Right kidney (tissue), 1 donor: ENCODE results near the gene AUNIP.

Experiments
- DNase-seq: peaks from one replicate; pipeline ENCODE4 v3.0.0-alpha.2; 2016

Gene AUNIP

DNA sequence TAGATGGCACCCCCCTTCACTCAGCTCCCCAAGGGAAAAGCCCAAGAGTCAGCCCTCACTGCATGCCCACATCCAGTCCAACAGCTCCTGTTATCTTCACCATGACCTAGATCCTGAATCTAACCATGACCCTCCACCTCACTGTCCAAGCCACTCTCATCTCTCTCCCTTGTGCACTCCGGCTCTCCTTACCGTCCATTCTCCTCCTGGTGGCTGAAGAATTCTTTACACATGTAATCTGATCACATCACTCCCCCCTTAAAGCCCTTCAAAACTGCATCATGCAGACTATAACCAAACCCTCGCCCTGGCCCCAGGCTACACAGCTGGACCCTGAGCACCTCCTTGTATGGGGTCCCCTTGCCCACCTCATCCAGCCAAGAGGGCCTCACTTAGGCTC is 30.2 kb upstream of the AUNIP start:
- no peak for DNase-seq

DNA sequence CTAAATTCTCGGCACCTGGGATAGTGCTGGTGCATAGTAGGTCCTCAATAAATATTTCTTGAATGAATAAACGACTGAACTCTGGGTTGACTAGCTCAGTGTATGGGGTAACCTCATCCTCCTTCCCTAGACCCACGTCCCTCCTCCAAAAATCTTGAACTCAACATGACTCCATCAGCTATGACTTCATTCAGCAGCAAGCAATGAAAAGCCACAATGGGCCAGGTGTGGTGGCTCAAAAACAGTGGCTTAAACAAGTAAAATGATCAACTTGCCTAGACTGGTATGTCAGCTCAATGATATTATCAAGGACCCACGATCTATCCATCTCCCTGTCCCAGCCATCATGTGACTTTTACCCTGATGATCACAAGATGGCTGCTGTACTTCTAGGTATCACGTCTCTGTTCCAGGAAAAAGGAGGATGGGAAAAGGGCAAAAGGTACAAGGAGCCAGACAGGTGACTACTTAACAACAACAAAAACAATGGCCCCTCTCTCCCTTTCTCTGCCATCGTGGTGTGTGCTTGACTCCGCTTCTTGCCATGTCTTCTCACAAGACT is 29.2 kb upstream of the AUNIP start:
- no peak for DNase-seq

DNA sequence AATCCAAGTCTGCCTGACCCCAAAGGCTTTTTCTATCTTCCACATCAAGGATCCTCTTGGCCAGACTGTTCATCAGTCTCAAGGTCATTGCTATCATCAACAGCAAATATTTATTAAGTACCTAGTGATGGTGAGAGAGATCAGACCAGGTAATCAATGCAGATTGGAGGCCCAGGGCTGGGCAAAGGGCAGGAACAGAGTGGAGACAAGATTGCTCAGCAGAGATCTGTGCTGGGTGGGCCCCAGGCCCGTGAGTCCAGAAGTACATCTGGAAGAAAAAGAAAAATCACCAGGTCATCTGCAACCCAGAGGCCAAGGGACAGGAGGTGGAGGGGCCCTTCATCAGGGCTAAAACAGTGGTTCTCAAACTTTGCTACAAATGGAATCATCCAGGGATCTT is 26.3 kb upstream of the AUNIP start:
- no peak for DNase-seq

DNA sequence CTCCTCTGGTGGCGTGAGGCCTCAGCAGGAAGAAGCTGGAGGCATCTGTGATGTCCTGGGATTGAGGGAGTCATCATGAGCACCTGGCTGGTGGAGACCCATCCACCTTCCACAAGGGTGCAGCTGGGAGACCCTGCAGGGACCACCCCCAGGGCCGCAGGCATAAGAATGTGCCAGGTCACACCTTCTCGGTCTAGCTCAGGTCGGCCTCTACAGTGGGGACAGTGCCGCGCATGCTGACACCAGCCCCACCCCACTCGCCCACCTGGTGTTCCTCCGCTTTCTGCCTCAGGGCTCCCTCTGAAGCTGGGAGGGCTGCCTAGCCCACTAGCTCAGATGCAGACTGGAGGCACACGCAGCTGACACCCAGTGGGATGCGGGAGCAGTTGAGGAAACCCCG is 22.0 kb upstream of the AUNIP start:
- no peak for DNase-seq

DNA sequence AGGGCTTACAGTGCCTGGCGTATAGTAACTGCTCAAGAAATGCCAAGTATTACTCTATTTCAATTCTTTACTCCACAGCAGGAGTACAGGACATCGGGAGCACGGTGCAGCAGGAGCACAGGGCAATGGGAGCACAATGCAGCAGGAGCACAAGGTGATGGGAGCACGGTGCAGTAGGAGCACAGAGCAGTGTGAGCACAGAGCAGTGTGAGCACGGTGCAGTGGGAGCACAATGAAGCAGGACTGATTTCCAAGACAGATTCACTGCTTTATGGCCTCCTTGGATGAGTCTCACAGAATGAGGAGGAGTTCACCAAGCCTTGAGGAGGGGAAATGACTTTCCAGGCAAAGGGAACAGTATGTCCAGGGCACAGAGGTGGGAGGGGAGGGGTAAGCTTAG is 21.3 kb upstream of the AUNIP start:
- no peak for DNase-seq

DNA sequence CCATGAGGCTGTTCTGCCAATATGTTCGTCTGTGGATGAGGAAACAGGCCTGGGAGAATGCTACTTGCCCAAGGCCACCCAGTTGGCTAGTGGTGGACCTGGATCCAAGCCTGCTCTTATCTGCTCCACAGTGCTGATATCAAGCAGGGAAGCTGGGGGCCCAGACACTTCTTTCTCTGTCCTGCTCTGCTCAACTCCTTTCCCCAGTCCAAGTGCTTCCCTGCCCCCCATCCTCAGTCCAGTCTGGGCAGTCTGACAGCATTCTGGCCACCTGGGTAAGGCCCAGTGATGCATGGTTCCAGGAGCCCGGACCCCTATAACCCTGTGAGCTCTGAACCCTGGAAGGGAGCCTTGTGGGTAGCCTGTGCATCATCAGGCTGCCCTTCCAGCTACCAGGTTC is 20.4 kb upstream of the AUNIP start:
- no peak for DNase-seq

DNA sequence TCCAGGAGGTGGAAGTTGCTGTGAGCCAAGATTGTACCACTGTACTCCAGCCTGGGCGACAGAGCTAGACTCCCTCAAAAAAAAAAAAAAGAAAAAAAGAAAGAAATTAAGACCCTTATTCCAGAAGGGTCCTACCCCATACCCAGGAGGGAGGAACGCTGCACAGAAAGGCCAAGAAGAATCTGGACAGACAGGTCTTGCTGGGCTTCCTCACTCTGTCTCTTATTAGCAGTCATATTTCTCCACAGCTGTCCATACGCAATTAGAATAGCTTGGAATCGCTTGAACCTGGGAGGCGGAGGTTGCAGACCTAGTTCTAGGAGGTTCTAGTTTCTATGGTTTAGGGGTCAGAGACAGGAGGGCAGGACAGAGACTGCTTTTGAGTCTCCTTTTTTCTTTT is 19.4 kb upstream of the AUNIP start:
- no peak for DNase-seq

DNA sequence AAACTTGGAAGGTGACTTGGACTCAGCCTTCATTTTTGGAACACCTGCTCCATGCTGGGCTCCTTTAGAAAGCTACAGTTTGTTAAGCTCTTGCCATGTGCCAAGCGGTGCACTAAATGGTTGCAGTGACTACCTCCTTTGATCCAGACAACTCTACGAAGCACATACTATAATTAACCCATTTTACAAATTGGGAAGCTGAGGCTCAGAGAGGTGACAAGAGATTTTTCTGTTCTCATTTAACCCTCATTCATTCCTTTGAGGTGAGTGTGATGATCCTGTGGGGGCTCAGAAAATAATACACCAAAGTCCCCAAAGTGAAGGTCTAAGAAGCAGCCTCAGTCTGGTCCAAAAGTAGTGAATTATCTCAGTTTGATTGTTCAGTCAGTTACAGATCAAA is 17.9 kb upstream of the AUNIP start:
- DNase-seq, result no peak

DNA sequence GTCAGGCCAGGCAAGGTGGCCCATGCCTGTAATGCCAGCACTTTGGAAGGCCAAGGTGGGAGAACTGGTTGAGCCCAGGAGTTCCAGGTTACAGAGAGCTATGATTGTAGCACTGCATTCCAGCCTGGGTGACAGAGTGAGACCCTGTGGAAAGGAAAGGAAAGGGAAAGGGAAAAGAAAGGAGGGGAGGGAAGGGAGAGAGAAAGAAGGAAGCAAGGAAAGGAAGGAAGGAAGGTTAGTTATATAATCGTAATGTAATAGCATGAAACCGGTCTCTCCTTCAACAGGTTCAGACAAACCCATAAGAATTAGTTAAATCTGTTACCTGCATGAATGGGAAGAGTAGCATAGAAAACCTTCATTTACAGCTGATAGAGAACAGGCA is 17.4 kb upstream of the AUNIP start:
- DNase-seq, result no peak

DNA sequence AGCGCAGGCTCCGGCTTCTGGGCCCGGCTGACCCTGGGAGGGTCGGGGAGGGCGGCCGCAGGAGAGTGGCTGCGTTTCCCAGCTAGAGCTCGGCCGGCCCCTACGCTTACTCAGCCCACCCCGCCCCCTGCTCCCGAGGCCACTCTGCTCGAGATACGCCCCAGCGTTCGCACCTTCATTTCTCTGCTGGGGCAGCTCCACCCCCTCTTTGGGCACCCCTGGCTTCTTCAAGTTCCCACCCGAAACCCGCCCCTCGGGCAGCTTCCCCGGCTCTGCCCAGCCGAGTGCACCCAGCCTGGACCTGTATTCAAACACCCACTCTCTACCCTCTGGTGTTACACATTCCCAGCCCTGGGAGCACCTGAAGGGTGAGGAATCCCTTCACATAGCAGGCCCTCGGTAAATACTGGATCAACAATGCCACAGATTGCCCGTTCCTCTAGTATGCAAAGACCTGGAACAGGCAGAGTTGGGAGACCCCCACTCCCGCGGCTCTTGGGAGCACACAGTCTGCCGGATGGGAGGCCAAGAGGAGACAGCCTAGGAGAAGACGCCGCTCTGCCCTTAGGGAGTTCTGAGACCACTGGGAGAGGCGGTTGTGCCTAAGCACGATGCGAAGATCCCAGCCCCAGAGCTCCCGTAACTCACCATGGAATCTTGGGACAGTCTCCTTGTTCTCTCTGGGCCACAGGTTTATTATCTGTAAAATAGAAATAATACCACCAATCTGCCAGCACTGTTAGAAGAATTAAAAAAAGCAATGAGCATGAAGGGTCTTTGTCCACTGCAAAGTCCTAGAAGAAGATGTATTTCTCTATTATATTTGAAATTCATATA is 16.8 kb upstream of the AUNIP start:
- no peak for DNase-seq

DNA sequence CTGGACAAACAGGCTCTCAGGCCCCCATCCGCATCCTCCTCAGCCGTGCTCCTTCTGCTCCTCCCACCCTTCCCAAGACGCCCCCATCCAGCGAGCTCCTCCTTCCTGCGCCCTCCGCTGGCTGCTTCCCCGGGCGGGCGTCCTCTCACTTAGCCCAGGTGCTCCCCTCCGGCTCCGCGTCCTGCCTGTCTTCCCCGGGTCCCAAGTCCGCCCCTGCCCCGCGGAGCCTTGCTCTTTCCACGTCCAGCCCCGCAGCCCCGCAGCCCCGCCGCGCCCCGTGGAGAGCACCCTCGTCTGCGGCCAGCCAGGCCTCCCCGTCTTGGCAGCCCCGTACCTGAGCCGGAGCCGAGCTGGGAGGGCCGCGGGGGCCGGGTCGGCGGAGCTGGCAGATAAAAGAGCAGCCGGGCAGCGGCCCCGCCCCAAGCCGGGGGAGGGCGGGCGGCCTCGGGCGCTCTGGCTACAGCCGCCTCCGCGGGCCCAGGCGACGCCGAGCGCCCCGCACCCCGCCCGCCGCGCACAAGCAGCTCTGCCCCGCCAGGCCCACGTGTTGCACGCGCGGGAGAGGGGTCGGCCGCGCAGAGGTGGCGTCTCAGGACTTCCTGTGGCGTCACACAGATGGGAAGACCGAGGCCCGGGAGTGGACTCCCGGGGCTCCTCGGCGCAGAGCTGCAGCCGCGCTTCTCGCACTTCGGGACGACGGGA is 16.0 kb upstream of the AUNIP start, which contains the start of gene PAQR7:
Gene PAQR7 (minus strand): TSS at position 555 of the 702 bp plus-strand sequence. CDS start 11,869 bp downstream, outside the sequence.
- peak; percentile 89 for DNase-seq

DNA sequence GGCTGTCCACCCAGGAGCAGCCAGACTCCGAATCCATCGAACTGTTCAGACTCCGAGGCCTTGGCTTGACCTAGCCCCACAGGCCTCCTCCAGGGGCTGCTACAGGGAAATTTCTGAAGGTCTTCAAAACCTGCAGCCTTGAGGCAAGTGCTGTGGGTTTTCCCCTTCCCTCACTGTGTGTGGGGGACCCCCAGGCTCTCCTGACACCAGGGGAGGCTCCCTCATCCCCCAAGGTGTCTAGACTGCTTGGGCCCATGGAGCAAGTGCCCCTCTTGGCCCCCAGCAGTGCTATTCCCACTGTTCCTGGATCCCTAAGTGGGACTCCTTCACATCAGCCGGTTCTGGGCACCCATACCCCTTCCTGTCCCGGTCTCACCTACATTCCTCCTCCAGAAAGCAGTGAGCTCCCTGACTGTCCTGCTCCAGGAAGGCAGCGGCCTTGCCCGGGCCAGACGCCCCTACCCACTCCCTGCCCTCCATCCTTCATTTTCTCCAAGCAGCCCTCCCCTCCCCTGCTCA is 15.4 kb upstream of the AUNIP start:
- DNase-seq, result no peak

DNA sequence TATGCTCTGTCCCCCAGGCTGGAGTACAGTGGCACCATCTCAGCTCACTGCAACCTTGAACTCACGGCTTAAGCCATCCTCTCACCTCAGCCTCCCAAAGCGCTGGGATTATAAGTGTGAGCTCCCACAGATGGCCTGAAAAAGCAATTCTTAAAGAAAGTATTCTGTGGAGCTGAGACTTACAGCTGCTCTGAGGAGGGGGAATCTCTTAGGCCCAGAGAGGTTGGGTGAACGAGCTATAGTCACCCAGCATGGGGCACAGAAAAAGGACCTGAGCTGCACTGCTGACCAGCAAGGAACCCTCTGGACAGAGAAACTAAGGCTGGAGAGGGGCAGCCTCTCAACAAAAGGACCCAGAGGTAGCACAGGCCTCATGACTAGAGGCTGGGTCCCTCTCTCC is 15.0 kb upstream of the AUNIP start:
- no peak for DNase-seq

DNA sequence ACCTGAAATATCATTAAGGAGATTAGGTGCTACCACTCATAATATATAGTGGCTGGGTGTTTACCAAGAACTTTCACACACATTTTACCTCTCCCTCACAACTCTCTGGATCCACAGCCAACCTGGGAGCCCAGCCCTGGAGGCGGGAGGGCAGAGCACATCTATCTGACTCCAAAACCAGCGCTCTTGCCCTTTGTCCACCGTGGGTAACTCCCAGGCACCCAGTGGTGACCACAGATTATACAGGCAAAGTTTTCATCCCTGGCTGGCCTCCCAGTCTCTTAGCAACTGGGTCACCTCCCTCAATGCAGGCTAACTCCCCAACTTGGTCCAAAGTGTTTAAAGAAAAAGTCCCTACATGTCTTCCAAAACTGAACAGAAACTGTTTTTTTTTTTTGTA is 13.9 kb upstream of the AUNIP start:
- DNase-seq, result no peak

DNA sequence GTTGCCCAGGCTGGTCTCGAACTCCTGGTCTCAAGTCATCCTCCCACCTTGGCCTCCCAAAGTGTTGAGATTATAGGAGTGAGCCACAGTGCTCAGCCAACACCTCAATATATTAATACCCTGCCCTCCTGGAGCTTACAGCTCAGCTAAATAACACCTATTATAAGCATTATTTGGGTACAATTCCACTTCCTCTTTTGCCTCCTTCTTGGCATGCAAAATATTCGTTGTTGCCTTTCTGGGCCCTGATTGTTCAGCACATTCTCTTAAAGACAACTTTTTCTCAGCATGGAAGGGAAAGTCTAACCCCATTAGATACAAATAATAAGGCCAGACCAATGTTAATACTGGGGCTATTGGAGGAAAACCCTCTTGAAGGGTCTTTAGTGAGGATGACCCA is 13.5 kb upstream of the AUNIP start:
- no peak for DNase-seq

DNA sequence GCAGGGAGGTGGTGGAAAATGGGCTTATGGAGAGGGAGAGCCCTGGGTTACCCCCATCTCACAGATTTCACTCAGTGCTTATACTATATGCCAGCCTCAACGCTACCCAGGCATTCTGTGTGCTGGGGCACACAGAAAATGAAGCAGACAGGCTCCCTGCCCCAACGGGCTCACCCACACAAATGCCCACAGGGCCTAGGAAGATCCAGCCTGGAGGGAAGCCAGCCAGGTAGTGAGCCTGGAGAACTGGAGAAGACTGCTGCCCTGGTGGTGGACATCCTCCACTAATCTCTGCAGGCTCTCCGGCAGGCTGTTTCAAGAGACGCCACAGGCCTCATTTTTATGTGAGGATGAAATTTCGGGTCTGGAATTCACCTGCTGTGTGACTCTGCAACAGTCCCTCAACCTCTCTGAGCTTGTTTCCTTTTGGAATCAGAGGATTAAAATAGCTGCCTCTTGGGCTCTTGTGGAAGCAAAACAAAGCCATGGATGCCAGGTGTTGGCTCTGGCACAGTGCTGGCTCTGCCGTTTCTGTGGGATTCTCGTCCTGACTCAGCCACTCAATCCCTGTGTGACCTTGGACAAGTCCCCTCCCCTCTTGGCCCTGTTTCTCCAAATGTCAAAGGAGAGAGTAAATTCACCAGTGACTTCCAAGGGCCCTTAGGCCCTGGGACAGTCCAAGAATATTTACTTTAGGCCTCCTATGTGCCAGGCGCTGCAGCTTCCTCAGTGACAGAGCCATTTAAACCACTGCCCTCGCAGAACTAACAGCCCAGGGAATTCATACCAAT is 12.6 kb upstream of the AUNIP start:
- DNase-seq, result no peak

DNA sequence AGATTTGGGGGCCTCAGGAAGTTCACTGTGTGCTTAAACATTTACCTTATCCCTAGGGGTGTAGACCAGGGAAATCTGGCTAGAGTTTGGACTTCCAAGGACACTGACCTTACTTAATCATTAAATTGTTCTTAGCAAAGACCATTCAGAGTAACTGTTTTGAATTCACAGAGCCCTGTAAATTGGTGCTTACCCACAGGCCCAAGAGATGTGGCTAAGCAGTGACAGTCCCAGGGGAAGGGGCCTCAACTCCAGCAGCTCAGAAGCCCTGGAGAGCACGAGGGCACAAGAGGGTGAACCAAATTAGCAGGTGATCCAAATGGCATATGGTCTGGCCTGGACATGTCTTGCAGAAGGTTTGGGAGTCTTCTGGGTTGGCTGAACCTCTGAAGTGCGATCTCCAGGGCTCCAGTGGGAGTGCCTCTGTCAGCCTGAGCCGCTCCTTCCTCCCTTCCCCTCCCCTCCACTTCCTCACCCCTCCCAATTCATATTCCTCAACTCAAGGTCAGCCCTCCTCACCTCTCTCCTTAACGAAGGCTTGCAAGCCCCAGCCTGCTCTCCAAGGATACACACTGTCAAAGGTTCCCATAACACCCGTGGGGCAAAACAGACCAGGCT is 11.9 kb upstream of the AUNIP start:
- peak; percentile 27 for DNase-seq

DNA sequence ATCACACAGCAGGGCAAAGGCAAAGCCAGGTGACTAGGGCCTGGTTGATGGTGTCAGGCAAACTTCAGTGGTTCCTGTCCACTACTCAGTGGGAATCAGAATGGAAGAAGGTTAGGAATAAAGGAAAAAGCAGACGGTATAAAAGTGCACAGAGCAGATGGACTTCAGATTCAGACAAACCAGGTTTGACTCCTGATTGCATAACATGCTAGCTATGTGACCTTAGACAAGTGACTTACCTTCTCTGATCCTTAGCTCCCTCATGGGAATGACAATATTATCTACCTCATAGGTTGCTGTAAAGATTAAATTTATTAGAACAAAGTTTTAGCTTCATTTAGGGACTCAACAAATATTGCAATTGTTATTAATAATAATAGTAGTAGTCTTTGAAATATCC is 11.4 kb upstream of the AUNIP start:
- no peak for DNase-seq

DNA sequence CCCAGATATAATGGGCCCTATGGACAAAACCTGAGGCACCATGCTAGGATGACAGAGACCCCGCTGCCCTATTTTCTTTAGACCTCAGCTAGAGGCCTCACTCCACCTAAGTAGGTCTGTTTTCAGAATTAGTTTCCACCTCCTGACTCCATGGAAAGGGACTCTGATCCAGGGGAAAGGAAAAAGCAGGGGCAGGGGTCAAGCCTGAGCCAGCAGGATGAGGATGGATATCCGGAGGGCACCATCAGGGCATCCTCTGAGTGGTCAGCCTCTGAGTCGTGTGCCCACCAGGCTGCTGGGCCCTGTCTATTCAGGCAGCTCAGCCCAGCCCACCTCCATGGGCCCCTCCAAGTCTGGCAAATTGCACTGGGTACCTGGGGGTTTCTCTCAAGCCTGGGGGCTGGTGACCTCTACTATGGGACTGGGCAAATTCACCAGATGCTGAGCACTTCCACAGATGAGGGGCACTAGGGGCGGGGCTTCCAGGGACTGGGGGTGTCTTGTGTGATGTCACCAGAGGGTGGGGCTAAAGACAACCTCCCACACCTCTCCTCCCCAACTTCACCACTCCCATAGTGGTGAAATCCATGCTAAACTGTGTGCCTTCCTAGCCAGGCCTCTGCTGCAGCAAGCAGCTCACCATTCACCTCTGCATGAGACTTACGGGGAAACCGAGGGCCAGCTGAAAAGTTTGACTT is 10.8 kb upstream of the AUNIP start:
- DNase-seq, result no peak

DNA sequence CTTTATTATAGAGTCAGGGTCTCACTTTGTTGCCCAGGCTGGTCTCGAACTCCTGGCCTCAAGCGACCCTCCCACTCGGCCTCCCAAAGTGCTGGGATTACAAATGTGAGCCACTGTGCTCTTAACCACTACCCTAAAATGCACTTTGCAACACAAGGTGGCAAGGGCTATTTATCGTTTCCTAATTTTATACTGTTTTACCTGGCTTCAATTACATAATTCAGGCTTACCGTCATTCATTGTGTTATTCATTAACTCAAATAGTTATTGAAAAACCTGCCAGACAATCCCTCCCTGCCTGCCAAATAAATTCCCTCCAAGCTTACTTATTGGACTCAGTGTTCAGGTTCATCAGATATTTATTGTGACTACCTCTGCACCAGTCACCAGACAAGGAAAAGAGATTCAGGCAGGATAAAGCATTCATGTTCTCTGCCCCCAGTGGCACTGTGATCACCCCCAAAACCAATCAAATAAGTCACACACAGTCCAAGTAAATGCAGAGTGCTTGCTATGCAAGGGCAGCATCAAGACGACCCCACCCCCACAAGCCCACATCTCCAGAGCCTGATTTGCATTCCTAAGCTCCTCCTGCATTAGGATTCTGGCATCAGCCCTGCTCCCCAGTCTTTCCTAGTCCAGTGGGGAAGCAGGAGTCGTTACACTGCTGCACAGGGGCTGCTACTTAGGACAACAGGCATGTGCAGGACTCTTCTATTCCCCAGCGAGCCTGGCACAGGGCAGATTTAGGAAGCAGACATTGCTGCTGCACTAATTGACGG is 8.1 kb upstream of the AUNIP start:
- peak; percentile 55 for DNase-seq

DNA sequence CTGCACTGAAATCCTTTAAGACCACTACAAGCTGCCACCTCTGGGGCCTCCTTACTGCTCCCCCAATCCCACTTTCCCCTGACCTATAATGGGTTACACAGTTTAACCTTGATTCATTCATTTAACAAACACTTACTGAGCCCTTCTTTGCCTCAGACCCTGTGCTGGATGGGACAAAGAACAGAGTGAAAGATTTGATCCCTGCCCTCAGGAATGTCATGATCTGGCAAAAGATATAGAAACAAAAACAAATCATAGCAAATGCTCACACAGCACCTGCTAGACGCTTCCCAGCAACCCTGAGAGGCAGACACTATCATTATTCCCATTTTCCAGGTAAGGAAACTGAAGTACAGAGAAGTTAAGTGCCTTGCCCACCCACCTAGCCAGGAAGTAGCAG is 7.0 kb upstream of the AUNIP start:
- no peak for DNase-seq
